ENCODE results near the gene GRID2.

DNA sequence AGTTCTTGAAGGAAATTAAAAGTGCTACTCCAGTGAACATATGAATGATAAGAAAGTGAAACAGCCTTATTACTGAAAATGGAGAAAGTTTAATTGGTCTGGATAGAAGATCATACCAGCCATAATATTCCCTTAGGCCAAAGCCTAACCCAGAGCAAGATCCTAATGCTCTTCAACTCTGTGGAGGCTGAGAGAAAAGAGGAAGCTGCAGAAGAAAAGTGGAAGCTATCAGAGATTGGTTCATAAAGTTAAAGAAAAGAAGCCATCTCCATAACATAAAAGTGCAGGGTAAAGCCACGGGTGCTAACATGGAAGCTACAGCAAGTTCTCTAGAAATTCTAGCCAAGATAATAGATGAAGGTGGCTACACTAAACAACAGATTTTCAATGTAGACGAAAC lies 1439.3 kb downstream of the GRID2 start:
- TF ChIP-seq, protein P1, sequence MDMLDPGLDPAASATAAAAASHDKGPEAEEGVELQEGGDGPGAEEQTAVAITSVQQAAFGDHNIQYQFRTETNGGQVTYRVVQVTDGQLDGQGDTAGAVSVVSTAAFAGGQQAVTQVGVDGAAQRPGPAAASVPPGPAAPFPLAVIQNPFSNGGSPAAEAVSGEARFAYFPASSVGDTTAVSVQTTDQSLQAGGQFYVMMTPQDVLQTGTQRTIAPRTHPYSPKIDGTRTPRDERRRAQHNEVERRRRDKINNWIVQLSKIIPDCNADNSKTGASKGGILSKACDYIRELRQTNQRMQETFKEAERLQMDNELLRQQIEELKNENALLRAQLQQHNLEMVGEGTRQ (IDR thresholded peaks at IDR 0.05; ENCODE audit: low read depth, low read length), result no peak
- TF ChIP-seq POLR2A (IDR thresholded peaks at IDR 0.05; ENCODE audit: low read depth, low read length) (no peak), CTCF (conservative IDR thresholded peaks at IDR 0.05; ENCODE audit: low read depth, low read length) (no peak), CEBPB (IDR thresholded peaks at IDR 0.05; ENCODE audit: low read depth, low read length) (no peak), MAFK (IDR thresholded peaks at IDR 0.05; ENCODE audit: low read depth, low read length) (no peak), RFX5 (IDR thresholded peaks at IDR 0.05; ENCODE audit: low read depth, low read length) (no peak), RAD21 (IDR thresholded peaks at IDR 0.05; ENCODE audit: low read length) (no peak), BHLHE40 (IDR thresholded peaks at IDR 0.05; ENCODE audit: low read depth, low read length) (no peak), SMC3 (IDR thresholded peaks at IDR 0.05; ENCODE audit: low read depth, low read length) (no peak), MAZ (IDR thresholded peaks at IDR 0.05; ENCODE audit: borderline replicate concordance, low read depth, low read length) (no peak), FOS (IDR thresholded peaks at IDR 0.05; ENCODE audit: low read depth, low read length) (no peak), MXI1 (IDR thresholded peaks at IDR 0.05; ENCODE audit: borderline replicate concordance, low read depth, low read length) (no peak), NFE2L2 (IDR thresholded peaks at IDR 0.05; ENCODE audit: low read depth, low read length) (no peak)
